ENCODE measurements around the gene RASAL1. TPM values are rescaled to one million over a fixed set of nuclear protein-coding genes. Genes with fewer than 3 reads are reported as not detected.
A peak's percentile ranks its signal among the peaks of the same experiment; 100 is the strongest.

The RASAL1 gene
- polyA plus RNA-seq, 1 of the 3 experiments (the other 2 are of a cell fraction), result not detected

- TF ChIP-seq REST (IDR thresholded peaks at IDR 0.05; ENCODE audit: low read depth, low read length) (no peak), FOSL2 (IDR thresholded peaks at IDR 0.05; ENCODE audit: borderline replicate concordance, low read depth) (no peak), POLR2AphosphoS5 (IDR thresholded peaks at IDR 0.05; ENCODE audit: low read depth, low read length) (no peak)
Observed at GRCh38 chr12:113133036-113133435, 2.5 kb downstream of the RASAL1 start (continued).

- Histone ChIP-seq H4K20me1 (ENCODE audit: insufficient read depth) (no peaks in the 10 kb centered on the region), H3K27me3 (ENCODE audit: insufficient read depth) (no peaks in the 10 kb centered on the region), H3K36me3 (replicated peaks in 1 of 2; ENCODE audit: control insufficient read depth in 1 of 2, insufficient read depth in 2 of 2, low read length in 1 of 2) (no peaks in the 10 kb centered on the region), H3K27ac (ENCODE audit: low read depth in 2 of 2, low read length in 1 of 2) (no peak overlapping the region), H3K79me2 (ENCODE audit: insufficient read depth) (no peaks in the 10 kb centered on the region), H3K4me3 (ENCODE audit: low read depth in 2 of 2, low read length in 1 of 2) (no peak overlapping the region), H3K4me2 (no peak overlapping the region), H3F3A (replicated peaks; ENCODE audit: insufficient read depth) (no peaks in the 10 kb centered on the region), H3K4me1 (ENCODE audit: control insufficient read depth in 1 of 2, insufficient read depth in 2 of 2, low read depth in 1 of 2, low read length in 1 of 2) (peaks cover 0 to 2% of the 10 kb centered on the region in 2 experiments; a peak in 1 of 4 replicates), H3K9me2 (no peaks in the 10 kb centered on the region), H3K9me3 (no peaks in the 10 kb centered on the region), H3K9ac (no peak overlapping the region), H2AFZ (ENCODE audit: low read depth) (no peak overlapping the region)
- ChIA-PET CTCF (interaction anchor here (0.6 to 2.8 kb wide), 8 partner anchors 9 to 392 kb away, joined by 3 to 13 read pairs (median 4); no protein-coding TSS in a partner anchor), POLR2A (no interaction called here)
- 83% methylated on average over 1 of the region's 1 CpG for WGBS (ENCODE audit: low lambda C conversion rate)
- no peak for TF ChIP-seq YY1 (IDR thresholded peaks at IDR 0.05; ENCODE audit: low read depth)
- TF ChIP-seq EZH2phosphoT487 (IDR thresholded peaks at IDR 0.05; ENCODE audit: borderline replicate concordance, low read depth), result no peak
- TF ChIP-seq FOSL2 (IDR thresholded peaks at IDR 0.05; ENCODE audit: borderline replicate concordance, low read depth), result no peak
- TF ChIP-seq MAX (IDR thresholded peaks at IDR 0.05; ENCODE audit: low read depth), result no peak
- TF ChIP-seq FOXJ3 (CRISPR knock-in tag; IDR thresholded peaks at IDR 0.05), result no peak
- no peak for TF ChIP-seq RFX5 (IDR thresholded peaks at IDR 0.05; ENCODE audit: low read length)
- no peak for TF ChIP-seq CHD2 (IDR thresholded peaks at IDR 0.05; ENCODE audit: low read length, partially characterized antibody)
- no peak for TF ChIP-seq TCF12 (IDR thresholded peaks at IDR 0.05)
- no peak for TF ChIP-seq NFIC (IDR thresholded peaks at IDR 0.05; ENCODE audit: borderline replicate concordance)
- no peak for TF ChIP-seq RCOR1 (IDR thresholded peaks at IDR 0.05; ENCODE audit: low read length)
- no peak for TF ChIP-seq NRF1 (IDR thresholded peaks at IDR 0.05; ENCODE audit: low read depth, low read length)
- TF ChIP-seq GABPA (IDR thresholded peaks at IDR 0.05; ENCODE audit: low read depth), result no peak
- no peak for TF ChIP-seq PBX3 (IDR thresholded peaks at IDR 0.05)
- peak; percentile 23 for DNase-seq
Observed at GRCh38 chr12:113131556-113131955, 4.0 kb downstream of the RASAL1 start.
